ENCODE data around the gene NDRG4. TPM values are rescaled to one million over a fixed set of nuclear protein-coding genes. Genes with fewer than 3 reads are reported as not detected.

The NDRG4 gene
- total and polyA plus RNA-seq, 2 donors (not counting 1 experiment from before 2014, with no cell fraction given), result 0.96 to 1.1 TPM

DNA sequence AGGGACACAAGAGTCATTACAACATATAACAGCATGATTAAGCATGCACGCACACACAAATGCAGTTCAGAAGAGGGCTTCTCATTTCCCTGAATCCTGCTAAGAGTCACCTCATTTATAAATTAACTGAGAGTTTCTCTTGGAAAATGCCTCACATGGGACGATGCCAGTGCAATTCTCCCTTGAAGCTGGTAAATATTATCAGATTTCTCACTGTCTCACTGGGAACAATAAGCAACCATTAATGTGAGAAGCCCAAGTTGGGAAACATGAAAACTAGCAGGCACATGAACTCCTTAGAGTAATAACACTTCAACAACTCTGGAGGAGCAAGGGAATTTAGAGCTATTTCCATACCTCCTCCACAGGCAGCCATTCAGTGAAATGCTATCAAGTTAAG lies 41.8 kb downstream of the NDRG4 start:
- Mint-ChIP-seq H3K4me3 (no peak overlapping the region), H3K9me3 (ENCODE audit: insufficient read depth) (no peaks in the 10 kb centered on the region), H3K27me3 (no peaks in the 10 kb centered on the region), H3K4me1 (no peaks in the 10 kb centered on the region), H3K27ac (no peak overlapping the region)
- no peak for TF ChIP-seq EZH2 (IDR thresholded peaks at IDR 0.05; ENCODE audit: borderline replicate concordance, insufficient read depth, low read depth, low read length, poor library complexity, severe bottlenecking)
- no peak for TF ChIP-seq CTCF (IDR thresholded peaks at IDR 0.05)
- DNase-seq (no peak), ATAC-seq (ENCODE audit: low read depth) (no peak)
- ChIA-PET CTCF (no interaction called here), POLR2A (no interaction called here)
- Histone ChIP-seq H4K20me1 (ENCODE audit: control insufficient read depth, insufficient read depth, low read length, poor library complexity, severe bottlenecking) (peaks cover 19% of the 10 kb centered on the region), H3K9ac (ENCODE audit: low read length) (no peak overlapping the region), H3K79me2 (ENCODE audit: control insufficient read depth, insufficient read depth, low read length) (peaks cover 13% of the 10 kb centered on the region), H3K4me3 (ENCODE audit: control extremely low read depth in 1 of 5, extremely low read depth in 1 of 5, insufficient read depth in 1 of 5, low read depth in 2 of 5, low read length in 4 of 5) (no peak overlapping the region), H3K4me1 (ENCODE audit: control insufficient read depth in 2 of 2, insufficient read depth in 2 of 2, low read length in 2 of 2) (no peaks in the 10 kb centered on the region), H2AFZ (ENCODE audit: insufficient read depth, low read depth, low read length, poor library complexity, severe bottlenecking) (no peak overlapping the region), H3K4me2 (replicated peaks; ENCODE audit: low read depth, low read length, poor library complexity, severe bottlenecking) (no peak overlapping the region), H3K9me3 (ENCODE audit: control extremely low read depth in 1 of 3, control insufficient read depth in 2 of 3, insufficient read depth in 1 of 3, low read length in 2 of 3) (no peaks in the 10 kb centered on the region), H3K27me3 (replicated peaks in 1 of 4; ENCODE audit: control extremely low read depth in 1 of 4, control insufficient read depth in 3 of 4, insufficient read depth in 4 of 4, low read length in 3 of 4) (no peaks in the 10 kb centered on the region), H3K27ac (ENCODE audit: low read length in 2 of 2) (no peak overlapping the region), H3K36me3 (replicated peaks in 1 of 2; ENCODE audit: control extremely low read depth in 1 of 2, control insufficient read depth in 1 of 2, extremely low read depth in 1 of 2, insufficient read depth in 2 of 2, low read length in 1 of 2) (peaks cover 14 to 92% of the 10 kb centered on the region in 2 experiments)
- 94% methylated on average over 2 of the region's 2 CpGs for WGBS (ENCODE audit: insufficient coverage)
- intact Hi-C loops (cut with micrococcal nuclease), result no loop called here

GRCh38 chr16:58542291-58542690 lies 42.3 kb downstream of the NDRG4 start:
- no peak for TF ChIP-seq EZH2 (IDR thresholded peaks at IDR 0.05; ENCODE audit: borderline replicate concordance, insufficient read depth, low read depth, low read length, poor library complexity, severe bottlenecking)
- Histone ChIP-seq H3K27ac (ENCODE audit: low read length in 2 of 2) (no peak overlapping the region), H3K27me3 (replicated peaks in 1 of 4; ENCODE audit: control extremely low read depth in 1 of 4, control insufficient read depth in 3 of 4, insufficient read depth in 4 of 4, low read length in 3 of 4) (no peaks in the 10 kb centered on the region), H3K4me3 (ENCODE audit: control extremely low read depth in 1 of 5, extremely low read depth in 1 of 5, insufficient read depth in 1 of 5, low read depth in 2 of 5, low read length in 4 of 5) (no peak overlapping the region), H3K4me1 (ENCODE audit: control insufficient read depth in 2 of 2, insufficient read depth in 2 of 2, low read length in 2 of 2) (no peaks in the 10 kb centered on the region), H3K9me3 (ENCODE audit: control extremely low read depth in 1 of 3, control insufficient read depth in 2 of 3, insufficient read depth in 1 of 3, low read length in 2 of 3) (no peaks in the 10 kb centered on the region), H3K4me2 (replicated peaks; ENCODE audit: low read depth, low read length, poor library complexity, severe bottlenecking) (no peak overlapping the region), H3K36me3 (replicated peaks in 1 of 2; ENCODE audit: control extremely low read depth in 1 of 2, control insufficient read depth in 1 of 2, extremely low read depth in 1 of 2, insufficient read depth in 2 of 2, low read length in 1 of 2) (peaks cover 11 to 93% of the 10 kb centered on the region in 2 experiments), H3K79me2 (ENCODE audit: control insufficient read depth, insufficient read depth, low read length) (peaks cover 13% of the 10 kb centered on the region), H4K20me1 (ENCODE audit: control insufficient read depth, insufficient read depth, low read length, poor library complexity, severe bottlenecking) (peaks cover 19% of the 10 kb centered on the region), H3K9ac (ENCODE audit: low read length) (no peak overlapping the region), H2AFZ (ENCODE audit: insufficient read depth, low read depth, low read length, poor library complexity, severe bottlenecking) (no peak overlapping the region)
- Mint-ChIP-seq H3K4me1 (no peaks in the 10 kb centered on the region), H3K4me3 (no peak overlapping the region), H3K9me3 (ENCODE audit: insufficient read depth) (no peaks in the 10 kb centered on the region), H3K27ac (no peak overlapping the region), H3K27me3 (no peaks in the 10 kb centered on the region)
- ATAC-seq (ENCODE audit: low read depth) (no peak), DNase-seq (no peak)
- CTCF ChIA-PET, result no interaction called here
- POLR2A ChIA-PET, result no interaction called here
- intact Hi-C loops (cut with micrococcal nuclease), result no loop called here
- 100% methylated on average over 1 of the region's 1 CpG for WGBS (ENCODE audit: insufficient coverage)
